ENCODE results near the gene TMEM222.

TMEM222 gene

DNA sequence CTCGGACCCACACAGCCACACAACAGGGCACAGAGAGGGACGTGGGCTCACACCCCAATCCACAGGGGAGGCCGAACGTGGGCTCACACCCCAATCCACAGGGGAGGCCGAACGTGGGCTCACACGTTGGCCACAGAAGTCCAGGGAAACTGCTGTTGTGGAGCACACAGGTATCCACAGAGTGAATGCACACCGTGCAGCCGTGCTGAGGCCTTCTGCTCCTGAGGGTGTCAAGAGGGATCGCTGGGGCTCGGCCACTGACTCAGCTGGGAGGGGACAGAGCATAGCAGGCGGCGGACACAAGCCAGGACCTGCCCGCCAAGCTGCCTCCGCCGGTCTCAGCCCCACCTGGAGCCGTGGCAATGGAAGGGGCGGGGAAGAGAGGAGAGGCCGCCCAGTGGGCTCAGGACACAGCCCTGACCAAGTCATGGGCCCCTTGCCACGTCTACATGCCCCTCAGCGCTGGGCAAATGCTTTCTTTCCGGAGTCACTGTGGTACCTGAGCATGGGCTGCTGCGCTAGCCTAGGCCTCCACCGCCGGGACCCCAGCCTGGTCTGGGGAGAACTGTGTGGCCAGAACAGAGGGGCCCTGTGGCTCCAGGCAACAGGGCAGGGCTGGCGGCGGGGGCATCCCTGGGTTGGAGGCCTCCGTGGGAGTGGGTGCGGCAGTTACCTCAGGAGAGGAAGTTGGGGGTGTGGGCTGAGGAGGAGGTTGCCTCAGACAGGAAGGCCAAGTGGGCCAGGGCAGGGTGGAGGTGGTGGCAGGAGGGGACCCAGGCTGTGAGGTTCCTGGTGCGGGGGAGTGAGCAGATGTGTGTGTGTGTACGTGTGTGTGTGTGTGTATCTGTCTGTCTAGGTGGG is 21.0 kb downstream of the TMEM222 start:
- DNase-seq = peak; percentile 57

DNA sequence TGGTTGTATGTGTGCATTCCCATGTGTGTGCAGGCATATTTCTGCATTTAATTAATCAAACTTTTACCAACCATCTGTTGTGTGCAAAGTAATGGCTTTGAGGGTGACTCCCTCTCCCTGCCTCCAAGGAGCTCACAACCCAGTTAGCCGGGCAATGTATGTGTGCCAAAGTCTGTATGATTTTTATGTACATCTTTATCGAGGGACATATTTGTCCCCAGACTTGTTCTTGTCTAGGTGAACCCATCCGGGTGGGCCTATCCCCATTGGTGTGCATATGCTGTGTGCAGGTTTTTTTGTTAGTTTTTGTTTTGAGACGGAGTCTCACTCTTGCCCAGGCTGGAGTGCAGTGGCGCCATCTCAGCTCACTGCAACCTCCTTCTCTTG is 21.7 kb downstream of the TMEM222 start:
- no peak for DNase-seq

DNA sequence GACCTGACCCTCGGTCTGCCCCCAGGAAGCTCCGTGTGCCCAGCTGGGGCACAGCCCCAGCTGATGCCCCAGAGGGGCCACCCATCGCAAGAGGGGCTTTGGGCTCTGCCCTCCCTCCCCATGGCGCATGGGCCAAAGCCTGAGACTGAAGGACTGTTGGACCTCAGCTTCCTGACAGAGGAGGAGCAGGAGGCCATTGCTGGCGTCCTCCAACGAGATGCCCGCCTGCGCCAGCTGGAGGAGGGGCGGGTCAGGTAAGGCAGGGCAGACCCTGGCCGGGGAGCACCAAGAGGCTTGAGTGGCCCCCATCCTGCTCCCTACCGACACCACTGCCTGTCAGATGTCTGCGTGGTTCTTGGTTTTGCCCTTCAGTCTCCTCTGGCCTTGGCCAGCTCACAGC is 23.3 kb downstream of the TMEM222 start:
- no peak for DNase-seq

DNA sequence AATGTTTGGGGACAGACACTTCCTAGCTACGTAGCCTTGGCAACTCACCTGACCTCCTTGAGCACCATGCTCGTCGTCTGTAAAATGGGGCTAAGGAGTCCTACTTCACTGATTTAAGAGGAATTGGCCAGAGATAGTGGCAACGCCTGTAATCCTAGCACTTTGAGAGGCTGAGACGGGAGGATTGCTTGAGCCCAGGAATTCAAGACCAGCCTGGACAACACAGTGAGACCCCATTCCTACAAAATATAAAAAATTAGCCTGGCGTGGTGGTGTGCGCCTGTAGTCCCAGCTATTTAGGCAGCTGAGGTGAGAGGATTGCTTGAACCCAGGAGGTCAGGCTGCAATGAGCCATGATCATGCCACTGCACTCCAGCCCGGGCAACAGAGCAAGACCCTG is 24.4 kb downstream of the TMEM222 start:
- no peak for DNase-seq

DNA sequence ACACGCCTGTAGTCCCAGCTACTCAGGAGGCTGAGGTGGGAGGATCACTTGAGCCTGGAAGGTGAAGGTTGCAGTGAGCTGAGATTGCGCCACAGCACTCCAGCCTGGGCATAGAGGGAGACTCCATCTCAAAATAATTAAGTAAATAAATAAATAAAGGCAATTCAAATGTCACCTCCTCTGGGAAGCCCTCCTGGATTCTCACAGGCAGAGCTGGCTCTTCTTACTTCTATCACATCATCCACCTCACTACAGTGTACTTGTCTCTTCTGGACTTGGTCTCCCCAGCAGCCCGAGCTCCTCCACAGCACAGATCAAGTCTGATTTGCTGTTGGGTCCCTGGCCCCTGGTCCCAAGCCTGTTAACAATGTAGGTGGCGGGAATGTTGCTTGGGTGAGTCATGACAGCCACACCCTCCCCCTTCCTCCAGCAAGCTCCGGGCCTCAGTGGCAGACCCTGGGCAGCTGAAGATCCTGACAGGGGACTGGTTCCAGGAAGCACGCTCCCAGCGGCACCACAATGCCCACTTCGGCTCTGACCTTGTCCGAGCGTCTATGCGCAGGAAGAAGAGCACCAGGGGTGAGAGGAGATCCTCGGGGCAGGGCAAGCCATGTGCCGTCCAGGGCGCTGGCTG is 25.1 kb downstream of the TMEM222 start:
- DNase-seq = no peak

DNA sequence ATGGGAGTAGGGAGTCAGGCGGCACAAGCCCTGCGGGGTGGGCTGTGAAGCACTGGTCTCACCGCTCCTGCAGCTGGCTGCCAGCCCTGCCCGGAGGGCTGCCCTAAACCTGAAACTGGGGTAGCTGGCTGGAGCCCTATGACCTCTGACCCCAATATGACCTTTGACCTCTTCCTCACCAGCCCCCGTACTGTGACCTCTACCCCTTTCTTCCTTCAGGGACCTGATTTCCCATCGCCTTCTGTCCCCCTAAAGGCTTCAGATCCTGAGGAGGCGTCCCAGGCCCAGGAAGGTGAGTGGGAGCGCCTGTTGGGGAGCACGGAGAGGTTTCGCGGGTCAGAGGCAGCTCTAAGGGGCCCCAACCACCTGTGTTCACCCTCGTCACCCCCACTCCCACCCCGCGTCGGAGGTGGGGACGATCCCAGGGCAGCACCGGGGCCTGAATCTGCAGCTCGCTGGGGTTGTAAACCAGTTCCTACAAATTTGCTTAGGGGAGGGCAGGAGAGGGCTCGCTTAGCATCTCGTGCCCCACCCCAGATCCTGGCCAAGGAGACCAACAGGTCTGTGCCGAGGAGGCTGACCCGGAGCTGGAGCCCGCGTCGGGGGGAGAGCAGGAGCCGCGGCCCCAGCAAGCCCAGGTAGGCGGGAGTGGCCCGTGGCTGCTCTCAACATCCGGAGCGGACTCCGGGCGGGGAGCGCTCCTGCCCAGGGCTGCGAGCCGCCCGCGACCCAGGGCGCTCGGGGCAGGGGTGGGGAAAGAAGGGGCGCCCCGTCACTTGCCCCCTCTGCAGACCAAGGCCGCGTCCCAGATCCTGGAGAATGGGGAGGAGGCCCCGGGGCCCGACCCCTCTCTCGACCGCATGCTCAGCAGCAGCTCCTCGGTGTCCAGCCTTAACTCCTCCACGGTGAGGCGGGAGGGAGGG is 27.2 kb downstream of the TMEM222 start:
- DNase-seq = peak; percentile 30

DNA sequence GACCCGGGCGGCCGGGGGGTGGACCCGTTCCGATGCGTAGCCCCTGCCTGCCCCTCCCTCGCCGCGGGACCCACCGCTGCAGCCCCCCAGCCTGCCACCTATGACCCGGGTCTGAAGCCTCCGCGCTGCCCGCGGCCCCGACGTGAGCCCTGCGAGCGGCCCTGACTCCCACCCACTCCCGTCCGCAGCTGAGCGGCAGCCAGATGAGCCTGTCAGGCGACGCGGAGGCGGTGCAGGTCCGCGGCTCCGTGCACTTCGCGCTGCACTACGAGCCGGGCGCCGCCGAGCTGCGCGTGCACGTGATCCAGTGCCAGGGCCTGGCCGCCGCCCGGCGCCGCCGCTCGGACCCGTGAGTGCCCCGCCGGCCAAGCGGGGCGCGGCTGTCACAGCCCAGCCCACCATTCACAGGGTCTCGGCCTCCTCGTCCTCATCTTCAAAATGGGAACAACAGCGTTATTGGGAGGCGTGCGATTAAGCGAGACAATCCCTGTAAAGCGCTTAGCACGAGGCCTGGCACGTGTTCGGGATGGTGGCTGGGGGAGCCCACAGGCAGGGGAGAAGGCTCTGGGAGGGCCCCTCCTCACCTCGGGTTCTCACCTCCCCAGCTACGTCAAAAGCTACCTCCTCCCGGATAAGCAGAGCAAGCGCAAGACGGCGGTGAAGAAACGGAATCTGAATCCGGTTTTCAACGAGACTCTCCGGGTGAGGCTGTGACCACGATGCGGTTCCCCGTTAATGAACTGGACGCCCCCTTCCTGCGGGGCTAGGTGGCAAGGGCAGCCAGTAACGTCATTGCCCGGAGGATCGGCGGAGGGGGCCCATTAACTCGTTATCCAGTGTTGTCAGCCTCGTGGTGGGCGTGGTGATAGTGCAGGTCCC is 28.1 kb downstream of the TMEM222 start:
- no peak for DNase-seq

DNA sequence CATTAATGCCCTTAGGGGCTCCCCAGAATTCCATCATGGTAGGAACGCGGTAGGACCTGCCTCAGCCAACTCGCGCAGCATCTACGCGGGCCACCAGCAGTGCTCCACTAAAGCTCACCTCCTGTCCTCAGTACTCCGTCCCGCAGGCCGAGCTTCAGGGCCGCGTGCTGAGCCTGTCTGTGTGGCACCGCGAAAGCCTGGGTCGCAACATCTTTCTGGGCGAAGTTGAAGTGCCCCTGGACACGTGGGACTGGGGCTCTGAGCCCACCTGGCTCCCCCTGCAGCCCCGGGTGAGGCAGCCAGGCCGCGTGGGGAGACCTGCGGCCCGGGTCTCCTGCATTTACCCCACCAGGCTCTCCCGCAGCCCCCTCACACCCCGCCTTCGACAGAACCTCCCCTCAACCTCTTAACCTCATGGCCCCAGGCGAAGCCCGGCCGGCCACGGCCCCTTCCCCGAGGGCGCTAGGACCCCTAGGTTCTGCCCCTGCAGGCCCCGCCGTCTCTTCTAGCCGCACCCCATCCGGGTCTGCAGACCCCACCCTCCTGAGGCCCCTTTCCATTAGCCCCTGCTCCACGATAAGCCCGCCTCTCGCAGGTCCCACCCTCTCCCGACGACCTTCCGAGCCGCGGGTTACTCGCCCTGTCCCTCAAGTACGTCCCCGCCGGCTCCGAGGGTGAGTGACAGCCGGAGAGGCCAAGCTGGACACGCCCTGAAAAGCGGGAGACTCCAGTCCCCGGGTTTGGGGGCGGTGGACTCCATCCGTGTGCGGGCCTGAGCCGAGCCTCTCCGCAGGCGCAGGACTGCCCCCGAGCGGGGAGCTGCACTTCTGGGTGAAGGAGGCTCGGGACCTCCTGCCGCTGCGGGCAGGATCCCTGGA is 28.9 kb downstream of the TMEM222 start:
- no peak for DNase-seq

DNA sequence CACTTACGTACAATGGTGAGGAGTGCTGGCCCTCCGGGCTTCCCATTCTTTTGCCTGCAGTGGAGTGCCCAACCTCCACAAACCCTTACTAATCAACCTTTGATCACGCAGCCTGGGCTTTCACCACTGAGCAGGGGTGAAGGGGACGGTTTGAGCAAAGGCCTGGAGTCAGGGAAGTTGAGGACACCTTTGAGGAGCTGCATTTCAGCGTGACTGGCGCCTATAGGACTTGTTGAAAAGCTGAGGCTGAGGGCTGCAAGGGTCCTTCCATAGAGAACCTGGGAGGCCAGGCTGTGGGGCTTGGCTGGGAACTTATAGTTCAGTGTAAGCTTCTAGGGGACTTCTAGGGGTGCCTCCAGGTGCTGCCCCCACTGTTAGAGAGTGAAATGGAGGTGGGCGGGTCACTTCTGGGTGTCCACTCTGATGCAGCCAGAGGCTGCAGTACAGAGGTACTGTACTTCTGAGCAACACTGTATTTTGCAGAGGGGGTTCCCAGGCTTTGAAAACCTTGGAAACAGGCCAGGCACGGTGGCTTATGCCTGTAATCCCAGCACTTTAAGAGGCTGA is 29.7 kb downstream of the TMEM222 start:
- DNase-seq = no peak

DNA sequence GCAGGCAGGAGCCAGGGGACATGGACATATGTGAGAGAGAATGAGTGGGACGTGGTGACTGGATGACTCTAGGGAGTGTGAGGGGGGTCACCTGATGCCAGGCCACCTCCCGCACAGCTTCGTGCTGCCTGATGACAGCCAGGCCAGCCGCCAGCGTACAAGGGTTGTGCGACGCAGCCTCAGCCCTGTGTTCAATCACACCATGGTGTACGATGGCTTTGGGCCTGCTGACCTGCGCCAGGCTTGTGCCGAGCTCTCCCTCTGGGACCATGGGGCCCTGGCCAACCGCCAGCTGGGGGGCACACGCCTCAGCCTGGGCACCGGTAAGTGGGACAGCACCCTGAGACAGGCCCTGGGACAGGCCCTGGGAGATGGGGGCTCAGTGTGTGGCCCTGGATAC is 31.2 kb downstream of the TMEM222 start:
- no peak for DNase-seq

DNA sequence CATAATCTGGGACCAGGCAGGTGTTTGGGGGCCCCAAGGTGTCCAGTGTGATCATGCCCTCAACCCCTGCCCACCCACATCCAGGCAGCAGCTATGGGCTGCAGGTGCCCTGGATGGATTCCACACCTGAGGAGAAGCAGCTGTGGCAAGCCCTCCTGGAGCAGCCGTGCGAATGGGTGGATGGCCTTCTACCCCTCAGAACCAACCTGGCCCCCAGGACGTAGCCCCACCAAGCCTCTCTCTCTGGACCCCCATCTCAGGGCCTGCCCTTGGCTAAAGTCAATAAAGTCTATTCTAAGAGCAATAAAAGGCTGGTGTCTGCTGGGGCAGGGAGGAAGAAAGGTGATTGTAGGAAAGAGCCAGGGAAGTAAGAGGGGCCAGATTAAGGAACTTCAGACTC is 31.7 kb downstream of the TMEM222 start:
- no peak for DNase-seq

DNA sequence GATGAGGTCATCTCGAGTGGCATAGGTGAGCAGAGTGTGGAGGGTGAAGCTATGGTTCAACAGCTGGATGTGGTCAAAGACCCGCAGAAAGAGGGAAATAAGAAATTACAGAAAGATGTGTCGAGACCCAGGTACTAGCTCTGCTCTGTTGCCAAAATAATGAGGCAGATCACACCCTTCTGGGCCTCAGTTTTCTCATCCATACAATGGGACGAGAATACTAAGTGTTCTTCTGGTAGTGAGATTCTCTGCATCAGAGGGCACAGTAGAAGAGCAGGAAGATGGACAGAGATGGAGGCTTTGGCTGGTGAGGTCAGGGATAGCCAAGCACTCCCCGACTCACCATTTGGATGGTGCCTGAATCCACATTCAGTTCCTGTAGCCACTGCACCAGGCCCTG is 33.7 kb downstream of the TMEM222 start:
- DNase-seq = no peak

DNA sequence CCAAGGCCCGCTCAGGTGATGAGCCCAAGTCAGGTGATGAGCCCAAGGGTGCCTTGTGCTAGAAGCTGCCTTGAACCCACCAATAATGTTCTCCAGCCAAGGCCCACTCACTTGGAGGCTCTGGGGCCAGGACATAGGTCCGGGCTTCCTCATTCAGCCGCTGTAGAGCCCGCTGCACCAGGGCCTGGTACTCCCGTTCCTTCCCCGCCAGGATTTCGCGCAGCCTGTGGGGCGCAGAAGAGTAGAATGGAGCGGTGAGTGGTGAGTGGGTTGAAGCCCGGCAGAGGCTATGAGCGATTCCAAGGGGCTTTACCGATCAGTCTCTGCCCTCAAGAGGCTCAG is 34.3 kb downstream of the TMEM222 start:
- no peak for DNase-seq

DNA sequence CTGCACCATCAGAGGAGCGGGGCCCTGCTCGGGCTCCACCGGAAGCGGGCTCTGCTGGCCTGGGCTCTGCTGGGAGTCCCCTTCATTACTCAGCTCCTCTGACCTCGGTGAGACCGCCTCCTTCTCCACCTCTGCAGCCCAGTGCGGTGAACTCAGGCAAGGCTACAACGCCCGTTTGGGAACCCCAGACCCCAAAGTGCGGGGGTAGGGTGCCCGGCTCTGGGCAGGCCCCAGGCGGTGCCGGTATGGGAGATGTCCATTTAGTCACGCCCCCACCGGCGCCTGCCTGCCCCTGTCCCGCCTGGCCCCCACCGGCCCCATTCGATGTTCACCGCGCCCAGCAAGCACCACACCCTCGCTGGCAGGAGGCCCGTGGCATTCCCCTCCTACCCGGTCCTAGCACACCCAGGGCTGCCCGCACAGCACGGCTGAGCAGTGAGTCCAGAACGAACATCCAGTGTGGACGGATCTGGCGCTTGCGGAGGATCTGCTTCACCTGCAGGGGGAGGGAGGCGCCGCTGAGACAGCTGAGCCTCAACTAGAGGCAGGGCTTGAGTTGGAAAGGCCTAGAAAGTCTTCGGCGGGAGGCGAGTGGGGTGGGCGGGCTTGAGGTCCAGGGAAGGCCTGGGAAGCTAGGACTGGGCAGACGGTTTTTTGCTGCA is 34.8 kb downstream of the TMEM222 start:
- DNase-seq = peak; percentile 51

DNA sequence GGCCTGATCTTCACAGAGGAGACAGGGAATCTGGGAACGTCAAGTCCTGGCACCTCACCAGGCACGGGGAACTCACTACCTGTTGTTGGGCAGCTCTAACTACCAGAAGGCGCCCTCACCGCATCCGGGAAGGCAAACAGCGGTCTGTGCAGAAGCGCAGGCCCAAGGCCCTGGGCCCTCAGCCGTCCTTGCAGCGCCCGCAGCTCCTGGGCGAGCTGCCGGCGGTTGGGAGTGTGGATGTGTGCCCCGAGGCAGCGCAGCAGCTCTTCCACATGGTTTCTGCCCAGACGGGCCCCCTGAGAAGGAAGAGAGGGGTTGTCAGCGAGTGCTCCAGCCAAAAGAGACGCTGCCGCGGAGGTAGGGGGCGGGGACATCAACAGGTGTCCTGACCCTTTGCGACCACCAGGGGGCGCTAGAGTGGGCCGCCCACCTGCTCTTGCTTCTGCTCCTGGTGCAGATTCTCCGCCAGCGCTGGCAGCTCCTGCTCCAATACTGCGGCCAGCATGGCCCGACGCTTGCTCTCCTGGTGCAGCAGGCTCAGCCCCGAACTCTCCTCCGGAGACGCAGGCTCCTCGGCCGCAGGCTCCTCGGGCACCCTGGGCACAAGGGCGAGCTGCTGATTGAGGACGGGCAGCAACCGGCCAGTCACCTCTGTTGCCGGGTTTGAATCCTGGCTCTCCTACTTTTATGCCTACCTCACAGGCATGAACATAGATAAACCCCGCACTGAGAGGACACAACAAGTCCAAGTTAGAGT is 35.5 kb downstream of the TMEM222 start:
- peak; percentile 81 for DNase-seq

DNA sequence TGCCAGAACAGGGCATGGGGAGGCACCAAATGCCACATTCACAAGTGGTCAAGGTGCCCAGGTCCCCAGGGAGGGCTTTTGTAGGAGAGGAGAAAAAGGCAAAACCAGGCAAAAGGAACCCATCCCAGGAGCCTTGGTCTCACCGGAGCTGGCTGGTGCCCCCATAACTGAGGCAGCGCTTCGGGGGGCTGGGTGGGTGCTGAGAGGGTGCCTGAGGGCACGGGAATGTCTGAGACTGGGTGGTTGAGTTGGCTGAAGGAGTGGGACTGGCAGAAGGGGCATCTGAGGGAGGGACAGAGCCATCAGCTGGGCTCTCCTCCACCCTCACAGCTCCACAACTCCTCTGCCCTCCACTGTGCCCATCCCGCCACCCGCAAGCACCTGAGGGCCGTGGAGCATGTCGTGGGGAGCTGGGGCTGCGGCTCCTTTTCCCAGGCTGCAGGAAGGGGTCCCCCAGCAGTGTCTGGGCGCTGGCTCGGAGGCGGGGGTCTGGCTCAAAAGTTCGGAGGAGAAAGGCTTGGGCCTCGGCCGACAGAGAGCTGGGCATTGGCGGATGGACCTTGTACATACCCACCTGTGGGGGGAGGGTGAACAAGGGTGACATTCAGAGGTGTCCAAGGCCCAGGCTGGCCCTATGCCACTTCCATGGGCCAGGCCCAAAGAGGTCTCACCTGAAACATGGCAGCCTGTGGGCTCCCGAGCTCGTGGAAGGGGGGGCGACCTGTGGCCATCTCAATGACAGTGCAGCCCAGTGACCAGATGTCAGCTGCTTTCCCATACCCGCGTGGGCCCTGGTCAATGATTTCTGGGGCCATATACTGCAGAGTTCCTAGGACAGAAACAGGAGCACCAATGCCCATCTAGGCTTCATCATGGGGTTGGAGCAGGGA is 36.3 kb downstream of the TMEM222 start:
- no peak for DNase-seq

DNA sequence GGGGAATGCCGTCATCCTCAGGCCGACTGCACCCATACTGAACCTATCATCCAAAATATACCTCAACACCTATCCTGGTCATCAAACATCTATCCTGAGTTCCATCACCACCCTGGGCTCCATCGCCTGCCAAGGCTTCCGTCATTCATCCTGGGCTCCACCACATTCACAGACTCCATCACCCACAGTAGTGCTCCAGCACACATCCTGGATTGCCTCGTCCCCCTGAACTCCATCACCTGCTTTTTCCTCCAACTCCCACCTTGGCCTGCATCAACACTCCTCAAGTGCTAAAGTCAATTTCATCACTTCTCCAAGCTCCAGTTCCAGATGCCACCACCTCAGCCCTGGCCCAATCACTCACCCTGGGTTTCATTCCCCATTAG is 37.0 kb downstream of the TMEM222 start:
- DNase-seq = no peak

DNA sequence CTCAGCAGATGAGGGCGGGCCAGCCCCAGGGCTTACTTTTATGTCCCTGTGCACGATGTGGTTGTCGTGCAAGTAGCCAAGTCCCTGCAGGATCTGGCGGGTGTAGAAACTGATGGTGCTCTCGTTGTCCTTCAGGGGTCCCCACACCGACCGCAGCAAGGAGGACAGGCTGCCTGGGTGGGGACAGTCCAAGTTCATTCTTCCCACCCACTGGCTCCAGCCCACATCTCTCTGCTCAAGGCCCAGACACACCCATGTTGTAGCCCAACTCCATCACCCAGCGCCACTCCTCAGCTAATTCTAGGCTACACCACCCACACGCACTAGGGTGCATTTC is 37.8 kb downstream of the TMEM222 start:
- DNase-seq = no peak

Data from stimulated activated CD4-positive, alpha-beta T cell treated with anti-CD3 and anti-CD28 coated beads, Interleukin-4, amount 100 ng/mL, for 1 hour (primary cell).